Left ventricle myocardium inferior (tissue), 1 donor: ENCODE data around the gene ARHGAP44. TPM values are rescaled to one million over a fixed set of nuclear protein-coding genes. Genes with fewer than 3 reads are reported as not detected.

Experiments used
- DNase-seq: peaks from one replicate; pipeline ENCODE4 v3.0.0-alpha.2; 2020
- H3K27ac ChIP-seq: fragments of 200-600 bp; replicated peaks from 2 replicates; pipeline ENCODE4 v1.8.0; 2021
- H3K27me3 ChIP-seq: fragments of 200-600 bp; 2 replicates; pipeline ENCODE4 v1.8.0; 2021; ENCODE audit warnings: low read depth
- H3K36me3 ChIP-seq: fragments of 200-600 bp; 2 replicates; pipeline ENCODE4 v1.8.0; 2021
- H3K4me1 ChIP-seq: fragments of 200-600 bp; 2 replicates; pipeline ENCODE4 v1.8.0; 2021
- H3K4me3 ChIP-seq: fragments of 200-600 bp; 2 replicates; pipeline ENCODE4 v1.8.0; 2021; ENCODE audit warnings: mild to moderate bottlenecking, moderate library complexity
- H3K9me3 ChIP-seq: fragments of 200-600 bp; replicated peaks from 2 replicates; pipeline ENCODE4 v1.8.0; 2021
- CTCF ChIP-seq: fragments of 200-600 bp; IDR thresholded peaks from 2 replicates; pipeline ENCODE4 v1.8.0; 2021; ENCODE audit warnings: antibody characterized with exemption, mild to moderate bottlenecking, borderline replicate concordance
- intact Hi-C: fragments of 100-400 bp; cut with micrococcal nuclease; formaldehyde crosslinking; loops from one replicate; pipeline ENCODE4 v1.11.0; 2022
- total RNA-seq: library from RNA; stranded (reverse); fragmentation: NEBNext Ultra II Directional; extraction: Animal tissue kit (Norgen Biotek cat#: 25700); gene quantifications from one replicate; pipeline ENCODE4 v1.2.1, GENCODE V29; 2021
- donor health status: DM: no; HTN: yes; CAD: no; lungs with severe emphysema.

Gene ARHGAP44
- total RNA-seq, 1 donor from 2014 or later, result 7.2 TPM

- H3K36me3 ChIP-seq, result peaks cover 39% of the 10 kb centered on the region
- TF ChIP-seq CTCF, result no peak
- peaks cover 26% of the 10 kb centered on the region for H3K4me1 ChIP-seq
- H3K27ac ChIP-seq, result peak within 1 kb of the TSS; percentile 95
- intact Hi-C loops, result no loop called here
- no peaks in the 10 kb centered on the region for H3K9me3 ChIP-seq
- DNase-seq, result peak; percentile 96
- no peaks in the 10 kb centered on the region for H3K27me3 ChIP-seq
- H3K4me3 ChIP-seq, result peak within 1 kb of the TSS; percentile 100
Observed at GRCh38 chr17:13017655-13018459, 228.6 kb downstream of the ARHGAP44 start, which contains the start of gene ELAC2. Gene ELAC2, minus strand, starts transcription at chr17:13018027. Its CDS starts 80 bp downstream, at chr17:13017947.

GRCh38 chr17:13024016-13024415, 234.7 kb downstream of the ARHGAP44 start:
- no peak for TF ChIP-seq CTCF
- H3K36me3 ChIP-seq, result no peaks in the 10 kb centered on the region

GRCh38 chr17:13024526-13025257, 235.4 kb downstream of the ARHGAP44 start:
- Histone ChIP-seq H3K4me3 (peak overlapping the region; percentile 53), H3K4me1 (peaks cover 7% of the 10 kb centered on the region)
- intact Hi-C loops, result no loop called here

More at GRCh38 chr17:13024016-13024415, 234.7 kb downstream of the ARHGAP44 start:
- Histone ChIP-seq H3K27me3 (peaks cover 15% of the 10 kb centered on the region), H3K4me3 (peak overlapping the region; percentile 53), H3K4me1 (peaks cover 7% of the 10 kb centered on the region), H3K9me3 (no peaks in the 10 kb centered on the region), H3K27ac (no peak overlapping the region)
- intact Hi-C loops, result no loop called here
- DNase-seq, result no peak

GRCh38 chr17:13025258-13025627, 235.9 kb downstream of the ARHGAP44 start:
- intact Hi-C loops, result no loop called here
- Histone ChIP-seq H3K4me1 (peaks cover 7% of the 10 kb centered on the region), H3K27me3 (peaks cover 15% of the 10 kb centered on the region)

More at GRCh38 chr17:13024526-13025257, 235.4 kb downstream of the ARHGAP44 start:
- peaks cover 15% of the 10 kb centered on the region for H3K27me3 ChIP-seq
- DNase-seq, result peak; percentile 50
- H3K27ac ChIP-seq, result no peak overlapping the region
- no peaks in the 10 kb centered on the region for H3K9me3 ChIP-seq
- no peaks in the 10 kb centered on the region for H3K36me3 ChIP-seq
- peak; percentile 96 for TF ChIP-seq CTCF

More at GRCh38 chr17:13025258-13025627, 235.9 kb downstream of the ARHGAP44 start:
- no peak overlapping the region for H3K27ac ChIP-seq
- H3K9me3 ChIP-seq, result no peaks in the 10 kb centered on the region
- no peaks in the 10 kb centered on the region for H3K36me3 ChIP-seq
- no peak overlapping the region for H3K4me3 ChIP-seq
- TF ChIP-seq CTCF, result no peak
- no peak for DNase-seq
